Omental fat pad (tissue), 4 donors: ENCODE data around the gene EEF2. TPM values are rescaled to one million over a fixed set of nuclear protein-coding genes. Genes with fewer than 3 reads are reported as not detected.

ENCODE experiments used
- ATAC-seq: fragments of 150-250 bp; one replicate; pipeline ENCODE4 v1.9.1; 2016; ENCODE audit warnings: mild to moderate bottlenecking, moderate library complexity; ENCODE audit not compliant: low FRiP score
- DNase-seq: peaks from one replicate; pipeline ENCODE4 v3.0.0-alpha.2; 2019; ENCODE audit warnings: low spot score
- CTCF ChIP-seq, 3 donors: fragments of 450-650 bp; IDR thresholded peaks; one replicate each; pipeline ENCODE4 v1.5.1; 2016 to 2017; ENCODE audit warnings: antibody characterized with exemption in 3 of 3, mild to moderate bottlenecking in 3 of 3, moderate library complexity in 2 of 3
- total RNA-seq, 4 donors: library from RNA; depleted of rRNA; stranded (reverse); fragments of >200 nt; gene quantifications; one replicate each; pipeline ENCODE4 v1.1.0, GENCODE V29; 2016

Gene EEF2
- total RNA-seq, 4 donors from 2014 or later, result 1,922 to 2,283 (median 2,030) TPM

DNA sequence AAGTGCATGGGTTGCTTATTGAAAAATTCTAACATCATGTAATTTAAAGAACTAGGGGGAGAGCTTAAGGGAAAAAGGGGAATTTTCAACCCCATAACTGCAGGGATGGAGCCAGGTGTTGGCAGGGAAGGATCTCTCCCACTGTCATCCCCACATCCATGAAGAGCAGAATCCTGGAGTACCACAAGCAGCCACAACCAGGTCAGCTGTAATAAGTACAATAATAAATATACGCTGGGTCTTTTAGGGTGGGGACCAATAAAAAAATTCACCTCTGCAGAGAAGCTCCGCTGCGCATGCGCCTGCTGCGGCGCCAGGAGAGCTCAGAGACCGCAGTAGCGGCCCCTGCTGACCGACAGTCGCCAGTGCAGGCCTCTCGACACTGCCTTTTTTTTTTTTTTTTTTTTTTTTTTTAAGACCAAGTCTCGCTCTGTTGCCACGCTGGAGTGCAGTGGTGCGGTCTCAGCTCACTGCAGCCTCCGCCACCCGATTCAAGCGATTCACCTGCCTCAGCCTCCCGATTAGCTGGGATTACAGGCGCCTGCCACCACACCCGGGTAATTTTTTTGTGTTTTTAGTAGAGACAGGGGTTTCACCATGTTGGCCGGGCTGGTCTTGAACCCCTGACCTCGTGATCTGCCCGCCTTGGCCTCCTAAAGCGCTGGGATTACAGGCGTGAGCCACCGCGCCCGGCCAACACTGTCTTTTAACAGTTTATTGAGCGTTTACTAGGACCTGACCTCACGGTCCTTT is 2.5 kb upstream of the EEF2 start:
- TF ChIP-seq CTCF (IDR thresholded peaks at IDR 0.05), result peak in 1 of 3 donors; percentile 60
- DNase-seq (peak; percentile 77), ATAC-seq (no peak)

- no peak for DNase-seq
- no peak for TF ChIP-seq CTCF (IDR thresholded peaks at IDR 0.05)
Measured at GRCh38 chr19:3986260-3987041, 1.2 kb upstream of the EEF2 start.

DNA sequence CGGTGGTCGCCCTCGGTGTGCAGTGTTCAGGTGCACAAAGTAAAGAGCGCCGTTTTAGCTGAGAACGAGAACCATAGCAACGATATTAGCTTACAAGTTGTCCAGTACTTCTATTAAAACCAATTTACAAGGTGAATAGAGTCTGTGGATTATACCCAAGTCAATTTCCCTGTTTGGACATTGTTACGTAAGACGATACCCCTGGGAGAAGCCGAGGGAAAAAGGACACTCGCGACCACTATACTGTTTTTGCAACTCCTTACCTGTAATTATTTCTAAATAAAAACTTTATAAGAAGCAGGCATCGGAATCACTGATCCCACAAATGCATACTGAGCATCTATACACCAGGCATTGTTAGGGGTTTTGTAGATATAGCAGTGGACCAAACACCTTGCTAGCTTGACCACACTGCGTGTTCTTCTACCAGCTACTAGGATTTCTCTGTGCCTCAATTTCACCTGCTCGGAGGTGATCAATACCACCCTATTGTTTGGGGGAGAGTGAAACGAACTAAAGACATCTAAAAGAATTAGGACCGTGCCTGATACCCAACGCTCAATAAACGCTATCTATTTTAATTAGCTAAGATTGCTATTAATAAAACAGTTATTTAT is 488 bp upstream of the EEF2 start:
- ATAC-seq (no peak), DNase-seq (no peak)
- no peak for TF ChIP-seq CTCF (IDR thresholded peaks at IDR 0.05)

More at GRCh38 chr19:3986260-3987041, 1.2 kb upstream of the EEF2 start:
- peak; percentile 32 for ATAC-seq

- ATAC-seq (no peak), DNase-seq (no peak)
- no peak for TF ChIP-seq CTCF (IDR thresholded peaks at IDR 0.05)
Measured at GRCh38 chr19:3984584-3984907, 717 bp downstream of the EEF2 start.

- TF ChIP-seq CTCF (IDR thresholded peaks at IDR 0.05), result no peak
- DNase-seq (no peak), ATAC-seq (peak; percentile 4)
Measured at GRCh38 chr19:3983936-3984583, 1.2 kb downstream of the EEF2 start.

DNA sequence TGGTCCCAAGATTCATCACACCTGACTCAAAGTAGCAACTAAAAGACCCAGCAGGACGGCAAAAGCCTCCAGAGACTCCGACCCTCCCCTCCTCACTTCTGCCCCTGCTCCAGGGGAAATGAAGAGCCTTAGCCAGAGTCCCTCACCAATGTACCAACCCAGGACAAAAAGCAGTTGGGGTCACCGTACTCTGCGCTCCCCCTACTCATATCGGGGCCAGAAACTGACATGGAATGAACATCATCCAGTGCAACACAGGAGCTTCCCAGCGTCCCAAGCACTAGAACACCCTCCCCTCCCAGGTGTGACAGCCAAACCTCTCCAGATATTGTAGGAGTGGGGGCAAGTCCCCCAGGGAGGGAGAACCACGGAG is 1.7 kb downstream of the EEF2 start:
- ATAC-seq (no peak), DNase-seq (no peak)

More for the DNA sequence above, 1.7 kb downstream of the EEF2 start:
- no peak for TF ChIP-seq CTCF (IDR thresholded peaks at IDR 0.05)
